GM23248 (cell line): ENCODE data around the gene MYH6. TPM values are rescaled to one million over a fixed set of nuclear protein-coding genes. Genes with fewer than 3 reads are reported as not detected.

ENCODE experiments used
- DNase-seq: peaks from one replicate; pipeline ENCODE4 v3.0.0-alpha.2; 2015
- H2AFZ ChIP-seq: fragments of 200-600 bp; sonication (generic); 2 replicates; pipeline ENCODE4 v1.6.1; 2016; ENCODE audit warnings: antibody characterized with exemption
- H3F3A ChIP-seq: fragments of 200-600 bp; sonication (generic); 2 replicates; pipeline ENCODE4 v1.6.1; 2016; ENCODE audit warnings: mild to moderate bottlenecking, antibody characterized with exemption, mixed run types; ENCODE audit not compliant: insufficient read depth
- H3K27ac ChIP-seq: fragments of 200-600 bp; sonication (generic); 2 replicates; pipeline ENCODE4 v1.5.1; 2016; ENCODE audit warnings: mild to moderate bottlenecking
- H3K27me3 ChIP-seq: fragments of 200-600 bp; sonication (generic); replicated peaks from 2 replicates; pipeline ENCODE4 v1.6.1; 2016; ENCODE audit warnings: mild to moderate bottlenecking; ENCODE audit not compliant: insufficient read depth
- H3K36me3 ChIP-seq: fragments of 200-600 bp; sonication (generic); 2 replicates; pipeline ENCODE4 v1.6.1; 2016; ENCODE audit warnings: low read depth, mild to moderate bottlenecking
- H3K4me1 ChIP-seq: fragments of 200-600 bp; sonication (generic); 2 replicates; pipeline ENCODE4 v1.6.1; 2016; ENCODE audit warnings: mild to moderate bottlenecking; ENCODE audit not compliant: insufficient read depth
- H3K4me2 ChIP-seq: fragments of 200-600 bp; sonication (generic); one replicate; pipeline ENCODE4 v1.6.1; 2016; ENCODE audit warnings: mild to moderate bottlenecking; ENCODE audit not compliant: unreplicated experiment
- H3K4me3 ChIP-seq: fragments of 200-600 bp; sonication (generic); 2 replicates; pipeline ENCODE4 v1.5.1; 2016; ENCODE audit warnings: mild to moderate bottlenecking
- H3K79me2 ChIP-seq: fragments of 200-600 bp; sonication (generic); 2 replicates; pipeline ENCODE4 v1.6.1; 2016; ENCODE audit warnings: mild to moderate bottlenecking; ENCODE audit not compliant: insufficient read depth
- H3K9ac ChIP-seq: fragments of 200-600 bp; sonication (generic); 2 replicates; pipeline ENCODE4 v1.6.1; 2016; ENCODE audit warnings: mild to moderate bottlenecking
- H3K9me2 ChIP-seq: fragments of 200-600 bp; sonication (generic); 2 replicates; pipeline ENCODE4 v1.6.1; 2016; ENCODE audit warnings: mixed run types, mild to moderate bottlenecking, moderate library complexity; ENCODE audit not compliant: insufficient read depth
- H3K9me3 ChIP-seq: fragments of 200-600 bp; sonication (generic); one replicate; pipeline ENCODE4 v1.6.1; 2017; ENCODE audit warnings: low read depth
- H4K20me1 ChIP-seq: fragments of 200-600 bp; sonication (generic); 2 replicates; pipeline ENCODE4 v1.6.0; 2016; ENCODE audit not compliant: insufficient read depth
- EZH2 ChIP-seq: fragments of 200-600 bp; sonication (generic); IDR thresholded peaks from 2 replicates; pipeline ENCODE4 v1.6.1; 2018; ENCODE audit warnings: antibody characterized with exemption, mild to moderate bottlenecking; ENCODE audit not compliant: insufficient read depth, poor library complexity, severe bottlenecking
- EZH2phosphoT487 ChIP-seq: fragments of 200-600 bp; sonication (generic); IDR thresholded peaks from 2 replicates; pipeline ENCODE4 v1.6.1; 2018; ENCODE audit warnings: antibody characterized with exemption, moderate library complexity, mild to moderate bottlenecking, low read depth; ENCODE audit not compliant: insufficient read depth
- WGBS, 2 experiments: methylation state at CpG; one replicate each; pipeline ENCODE4 v1.1.6; 2015 to 2017; ENCODE audit warnings: low lambda C conversion rate in 2 of 2, low coverage in 1 of 2; ENCODE audit errors: missing lambda C conversion rate in 2 of 2; 5-methylcytosine and 5-hydroxymethylcytosine counted together
- in situ Hi-C: fragments of 300-500 bp; cut with MboI; formaldehyde crosslinking; loops from 2 replicates; pipeline ENCODE4 v1.15.0; 2020
- polyA plus RNA-seq: library from polyadenylated mRNA; unstranded; fragments of >200 nt; fragmentation: Nextera tagmentation; extraction: Ambion mirVana; gene quantifications from 2 replicates; pipeline ENCODE4 v1.2.1, GENCODE V29; 2016
- total RNA-seq: library from RNA; depleted of rRNA; stranded (reverse); fragments of >200 nt; shearing (Covaris generic); gene quantifications from 2 replicates; pipeline ENCODE4 v1.2.3, GENCODE V29; 2014

The MYH6 gene
- total and polyA plus RNA-seq, 2 experiments from 2014 or later = not detected

DNA sequence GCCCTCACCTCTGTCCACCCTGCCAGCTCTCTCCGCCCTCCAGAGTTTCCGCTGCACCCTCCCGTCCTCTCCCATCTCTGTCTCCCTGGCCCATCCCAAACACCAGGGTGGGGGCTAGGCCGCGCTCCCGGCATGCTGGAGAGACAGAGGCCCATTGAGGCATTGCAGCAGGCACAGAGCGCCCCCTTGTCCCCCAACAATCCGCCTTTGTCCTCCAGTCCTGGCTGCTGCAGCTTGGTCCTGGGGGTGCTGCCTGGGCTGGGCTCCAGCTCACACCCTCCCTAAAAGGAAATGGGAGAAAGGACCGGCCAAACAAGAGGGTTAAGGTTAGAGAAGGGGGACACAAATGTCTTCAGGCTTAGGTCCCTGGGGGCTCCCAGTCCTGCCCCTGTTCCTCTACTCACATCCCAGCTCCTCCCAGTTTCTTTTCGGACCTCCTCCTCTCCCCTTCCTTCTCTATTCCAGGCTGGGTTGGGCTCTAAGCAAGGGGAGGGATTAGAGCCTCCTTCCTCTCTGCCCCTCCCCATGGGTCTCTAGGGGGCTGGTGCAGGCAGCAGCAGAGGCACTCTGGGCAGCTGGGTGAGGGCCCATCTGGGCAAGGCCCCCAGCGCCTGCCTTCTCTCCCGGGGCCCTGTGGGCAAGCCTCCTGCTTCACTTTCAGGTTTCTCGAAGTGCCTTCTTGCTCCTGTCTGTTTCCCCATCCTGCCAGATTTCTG, 31.4 kb downstream of the MYH6 start, which contains the start of gene CMTM5:
Gene CMTM5 (plus strand): TSS at position 565 of the 716 bp plus-strand sequence. CDS start 206 bp downstream, outside the sequence.
- no peaks in the 10 kb centered on the region for H3K9me3 ChIP-seq
- H3K4me1 ChIP-seq = no peaks in the 10 kb centered on the region
- H3K27ac ChIP-seq = no peak within 1 kb of the TSS
- H3F3A ChIP-seq = no peaks in the 10 kb centered on the region
- no peak within 1 kb of the TSS for H3K4me2 ChIP-seq
- in situ Hi-C loops = no loop called here
- no peaks in the 10 kb centered on the region for H3K79me2 ChIP-seq
- H2AFZ ChIP-seq = no peak within 1 kb of the TSS
- 54 to 55% methylated on average over 13 of the region's 13 CpGs for WGBS, 2 experiments
- peaks cover 12% of the 10 kb centered on the region; the same call in 1 of the 2 replicates for H3K27me3 ChIP-seq
- no peaks in the 10 kb centered on the region for H3K36me3 ChIP-seq
- H3K9me2 ChIP-seq = no peaks in the 10 kb centered on the region
- H3K4me3 ChIP-seq = no peak within 1 kb of the TSS
- DNase-seq = no peak
- H4K20me1 ChIP-seq = no peaks in the 10 kb centered on the region
- TF ChIP-seq EZH2phosphoT487 (no peak), EZH2 (no peak)
- no peak within 1 kb of the TSS for H3K9ac ChIP-seq

DNA sequence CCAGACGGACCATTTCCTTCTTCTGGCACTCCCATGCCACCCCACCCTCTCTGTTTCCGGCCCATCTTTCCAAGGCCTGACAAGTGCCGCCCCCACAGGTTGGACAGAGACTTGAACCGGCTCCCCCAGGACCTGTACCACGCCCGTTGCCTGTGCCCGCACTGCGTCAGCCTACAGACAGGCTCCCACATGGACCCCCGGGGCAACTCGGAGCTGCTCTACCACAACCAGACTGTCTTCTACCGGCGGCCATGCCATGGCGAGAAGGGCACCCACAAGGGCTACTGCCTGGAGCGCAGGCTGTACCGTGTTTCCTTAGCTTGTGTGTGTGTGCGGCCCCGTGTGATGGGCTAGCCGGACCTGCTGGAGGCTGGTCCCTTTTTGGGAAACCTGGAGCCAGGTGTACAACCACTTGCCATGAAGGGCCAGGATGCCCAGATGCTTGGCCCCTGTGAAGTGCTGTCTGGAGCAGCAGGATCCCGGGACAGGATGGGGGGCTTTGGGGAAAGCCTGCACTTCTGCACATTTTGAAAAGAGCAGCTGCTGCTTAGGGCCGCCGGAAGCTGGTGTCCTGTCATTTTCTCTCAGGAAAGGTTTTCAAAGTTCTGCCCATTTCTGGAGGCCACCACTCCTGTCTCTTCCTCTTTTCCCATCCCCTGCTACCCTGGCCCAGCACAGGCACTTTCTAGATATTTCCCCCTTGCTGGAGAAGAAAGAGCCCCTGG, 32.4 kb downstream of the MYH6 start:
- 71 to 75% methylated on average over 21 of the region's 21 CpGs for WGBS, 2 experiments

DNA sequence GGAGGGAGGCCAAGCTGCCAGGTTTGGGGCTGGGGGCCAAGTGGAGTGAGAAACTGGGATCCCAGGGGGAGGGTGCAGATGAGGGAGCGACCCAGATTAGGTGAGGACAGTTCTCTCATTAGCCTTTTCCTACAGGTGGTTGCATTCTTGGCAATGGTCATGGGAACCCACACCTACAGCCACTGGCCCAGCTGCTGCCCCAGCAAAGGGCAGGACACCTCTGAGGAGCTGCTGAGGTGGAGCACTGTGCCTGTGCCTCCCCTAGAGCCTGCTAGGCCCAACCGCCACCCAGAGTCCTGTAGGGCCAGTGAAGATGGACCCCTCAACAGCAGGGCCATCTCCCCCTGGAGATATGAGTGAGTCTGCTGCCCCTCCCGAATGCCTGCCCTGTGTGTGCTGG, 35.0 kb downstream of the MYH6 start:
- TF ChIP-seq EZH2phosphoT487 = no peak
- TF ChIP-seq EZH2 = no peak
- no peaks in the 10 kb centered on the region for H3K79me2 ChIP-seq
- no peaks in the 10 kb centered on the region for H3K4me1 ChIP-seq
- H3K9me3 ChIP-seq = no peaks in the 10 kb centered on the region
- H4K20me1 ChIP-seq = no peaks in the 10 kb centered on the region
- H3K4me3 ChIP-seq = no peak overlapping the region
- H3K27ac ChIP-seq = no peak overlapping the region
- H3K27me3 ChIP-seq = no peaks in the 10 kb centered on the region
- in situ Hi-C loops = no loop called here
- no peak overlapping the region for H2AFZ ChIP-seq
- no peak for DNase-seq
- H3K9ac ChIP-seq = no peak overlapping the region
- no peak overlapping the region for H3K4me2 ChIP-seq
- no peaks in the 10 kb centered on the region for H3F3A ChIP-seq
- no peaks in the 10 kb centered on the region for H3K36me3 ChIP-seq
- no peaks in the 10 kb centered on the region for H3K9me2 ChIP-seq
- WGBS, 2 experiments = 59 to 62% methylated on average over 3 of the region's 3 CpGs

More for the DNA sequence above, 32.4 kb downstream of the MYH6 start:
- no peaks in the 10 kb centered on the region for H3K79me2 ChIP-seq
- H2AFZ ChIP-seq = no peak overlapping the region
- H3F3A ChIP-seq = no peaks in the 10 kb centered on the region
- DNase-seq = no peak
- no peaks in the 10 kb centered on the region for H3K9me3 ChIP-seq
- no peak overlapping the region for H3K4me3 ChIP-seq
- H3K9ac ChIP-seq = no peak overlapping the region
- no peaks in the 10 kb centered on the region for H3K36me3 ChIP-seq
- no peak overlapping the region for H3K4me2 ChIP-seq
- peaks cover 9% of the 10 kb centered on the region; the same call in 1 of the 2 replicates for H3K27me3 ChIP-seq
- in situ Hi-C loops = no loop called here
- no peaks in the 10 kb centered on the region for H3K4me1 ChIP-seq
- H3K9me2 ChIP-seq = no peaks in the 10 kb centered on the region
- no peaks in the 10 kb centered on the region for H4K20me1 ChIP-seq
- no peak overlapping the region for H3K27ac ChIP-seq
- TF ChIP-seq EZH2phosphoT487 = no peak
- no peak for TF ChIP-seq EZH2

DNA sequence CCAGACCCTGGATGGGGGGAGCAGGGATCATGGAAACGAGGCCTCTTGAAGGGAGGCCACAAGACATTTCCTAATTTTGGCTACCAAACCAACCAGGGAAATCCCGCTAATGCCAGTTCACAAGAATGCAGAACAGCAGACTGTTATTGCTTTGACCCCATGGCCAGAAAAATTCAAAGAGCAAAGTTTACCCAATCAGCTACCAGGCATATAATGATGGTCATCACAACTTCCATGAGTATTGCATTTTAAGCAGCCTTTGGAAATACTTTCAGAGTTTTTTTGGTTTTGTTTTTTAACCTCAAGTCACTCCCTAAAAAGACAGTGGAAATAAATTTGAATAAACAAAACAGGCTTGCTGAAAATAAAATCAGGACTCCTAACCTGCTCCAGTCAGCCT, 35.6 kb downstream of the MYH6 start, which contains the start of gene IL25:
Gene IL25 (plus strand): TSS at position 301 of the 400 bp plus-strand sequence.
- Histone ChIP-seq H3K9ac (no peak within 1 kb of the TSS), H3K9me2 (no peaks in the 10 kb centered on the region), H3K27me3 (no peaks in the 10 kb centered on the region), H3K4me2 (no peak within 1 kb of the TSS), H4K20me1 (no peaks in the 10 kb centered on the region), H3K4me1 (no peaks in the 10 kb centered on the region), H3F3A (no peaks in the 10 kb centered on the region), H3K4me3 (no peak within 1 kb of the TSS), H3K9me3 (no peaks in the 10 kb centered on the region), H3K27ac (no peak within 1 kb of the TSS), H3K79me2 (no peaks in the 10 kb centered on the region), H2AFZ (no peak within 1 kb of the TSS), H3K36me3 (no peaks in the 10 kb centered on the region)
- DNase-seq = no peak
- TF ChIP-seq EZH2 = no peak
- no peak for TF ChIP-seq EZH2phosphoT487
- WGBS, 2 experiments = 50 to 63% methylated on average over 2 of the region's 2 CpGs
- in situ Hi-C loops = no loop called here
